Sigmoid colon (tissue), 7 donors: ENCODE data around the gene ASB7. TPM values are rescaled to one million over a fixed set of nuclear protein-coding genes. Genes with fewer than 3 reads are reported as not detected.
A peak's percentile ranks its signal among the peaks of the same experiment; 100 is the strongest.
"Not testable (repeated sequence)": the region's sequence is repeated elsewhere in the genome, so short reads cannot be mapped to it uniquely, and the experiment has no call there.

Source experiments
- DNase-seq: peaks from one replicate; pipeline ENCODE4 v3.0.0-alpha.2; 2019
- H3K27ac ChIP-seq, 4 donors: fragments of 200-600 bp; sonication (generic); one replicate each; pipeline ENCODE4 v1.5.1; 2016 to 2019; ENCODE audit warnings: mild to moderate bottlenecking in 1 of 4
- H3K27me3 ChIP-seq, 3 donors: fragments of 200-600 bp; sonication (generic); one replicate each; pipeline ENCODE4 v1.5.1; 2019; ENCODE audit warnings: mild to moderate bottlenecking in 1 of 3
- H3K36me3 ChIP-seq, 4 donors: fragments of 200-600 bp; sonication (generic); one replicate each; pipeline ENCODE4 v1.5.1; 2016 to 2019
- H3K4me1 ChIP-seq, 4 donors: fragments of 200-600 bp; sonication (generic); one replicate each; pipeline ENCODE4 v1.5.1; 2017 to 2019
- H3K4me3 ChIP-seq, 4 donors: fragments of 200-600 bp; sonication (generic); one replicate each; pipeline ENCODE4 v1.5.1; 2017 to 2019; ENCODE audit warnings: mild to moderate bottlenecking in 2 of 4, moderate library complexity in 1 of 4
- H3K9me3 ChIP-seq, 4 donors: fragments of 200-600 bp in 3 of 4; sonication (generic) in 3 of 4; one replicate each; pipeline versions ENCODE4 v1.5.1 to v1.6.1; 2013 to 2019
- EP300 ChIP-seq, 4 donors: sonication (generic); formaldehyde crosslinking; IDR thresholded peaks; one replicate each; pipeline ENCODE4 v1.6.1; 2017; ENCODE audit warnings: antibody characterized with exemption in 4 of 4
- POLR2A ChIP-seq, 2 donors: fragments of 450-650 bp; IDR thresholded peaks; one replicate each; pipeline ENCODE4 v1.6.1; 2016; ENCODE audit warnings: antibody characterized with exemption in 2 of 2, mild to moderate bottlenecking in 2 of 2, moderate library complexity in 2 of 2
- POLR2AphosphoS5 ChIP-seq, 4 donors: sonication (generic); formaldehyde crosslinking; IDR thresholded peaks; one replicate each; pipeline ENCODE4 v1.6.1; 2017; ENCODE audit warnings: antibody characterized with exemption in 4 of 4
- WGBS, 2 donors: extraction: QIAGEN DNeasy Blood & Tissue Kit; methylation state at CpG; one replicate each; pipeline ENCODE4 v1.1.7; 2013; 5-methylcytosine and 5-hydroxymethylcytosine counted together
- intact Hi-C: fragments of 100-400 bp; cut with DNase I; formaldehyde crosslinking; loops from one replicate; pipeline ENCODE4 v1.15.1; 2023
- polyA plus RNA-seq, 3 donors: library from polyadenylated mRNA; stranded (reverse); fragments of 200-250 nt; gene quantifications; one replicate each; pipeline ENCODE4 v1.2.3, GENCODE V29; 2013
- total RNA-seq, 4 donors: library from RNA; depleted of rRNA; stranded (reverse); fragments of >200 nt; gene quantifications; one replicate each; pipeline ENCODE4 v1.1.0, GENCODE V29; 2016
- TF ChIP-seq, protein P1 (sequence below), 4 experiments: fragments of 450-650 bp in 3 of 4; fragments of 200-600 bp in 1 of 4; IDR thresholded peaks; one replicate each; pipeline ENCODE4 v1.5.1; 2016 to 2019; ENCODE audit warnings: antibody characterized with exemption in 4 of 4, mild to moderate bottlenecking in 3 of 4, moderate library complexity in 2 of 4
- donor health status: healthy with polysubstance abuse.
- donor health status: Bipolar disorder and iron deficiency.
- donor health status: healthy.

ASB7 gene
- total and polyA plus RNA-seq, 7 donors: 7.2 to 15.7 (median 10.7) TPM

DNA sequence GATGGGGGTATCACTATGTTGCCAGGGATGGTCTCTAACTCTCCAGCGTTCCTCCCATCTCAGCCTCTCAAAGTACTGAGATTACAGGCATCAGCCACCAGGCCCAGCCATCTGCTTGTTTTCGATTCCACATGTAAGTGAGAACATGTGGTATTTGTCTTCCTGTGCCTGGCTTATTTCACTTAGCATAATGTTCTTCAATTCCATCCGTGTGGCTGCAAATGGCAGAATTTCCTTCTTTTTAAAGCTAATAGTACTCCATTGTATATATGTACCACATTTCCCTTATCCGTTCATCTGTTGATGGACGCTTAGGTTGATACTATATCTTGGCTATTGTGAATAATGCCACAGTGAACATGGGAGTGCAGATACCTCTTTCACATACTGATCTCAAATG lies 70.6 kb downstream of the ASB7 start:
- intact Hi-C loops: loop anchor here (5.0 kb wide), 1 partner anchor 199 kb away; no protein-coding TSS in a partner anchor
- Histone ChIP-seq H3K9me3 (no peaks in the 10 kb centered on the region), H3K27ac (no peak overlapping the region), H3K36me3 (no peaks in the 10 kb centered on the region), H3K4me1 (peaks cover 0 to 9% (median 6%) of the 10 kb centered on the region in 4 donors), H3K4me3 (no peak overlapping the region), H3K27me3 (no peaks in the 10 kb centered on the region)
- no peak for DNase-seq
- 83 to 86% methylated on average over 5 of the region's 5 CpGs for WGBS, 2 donors
- TF ChIP-seq, protein P1, sequence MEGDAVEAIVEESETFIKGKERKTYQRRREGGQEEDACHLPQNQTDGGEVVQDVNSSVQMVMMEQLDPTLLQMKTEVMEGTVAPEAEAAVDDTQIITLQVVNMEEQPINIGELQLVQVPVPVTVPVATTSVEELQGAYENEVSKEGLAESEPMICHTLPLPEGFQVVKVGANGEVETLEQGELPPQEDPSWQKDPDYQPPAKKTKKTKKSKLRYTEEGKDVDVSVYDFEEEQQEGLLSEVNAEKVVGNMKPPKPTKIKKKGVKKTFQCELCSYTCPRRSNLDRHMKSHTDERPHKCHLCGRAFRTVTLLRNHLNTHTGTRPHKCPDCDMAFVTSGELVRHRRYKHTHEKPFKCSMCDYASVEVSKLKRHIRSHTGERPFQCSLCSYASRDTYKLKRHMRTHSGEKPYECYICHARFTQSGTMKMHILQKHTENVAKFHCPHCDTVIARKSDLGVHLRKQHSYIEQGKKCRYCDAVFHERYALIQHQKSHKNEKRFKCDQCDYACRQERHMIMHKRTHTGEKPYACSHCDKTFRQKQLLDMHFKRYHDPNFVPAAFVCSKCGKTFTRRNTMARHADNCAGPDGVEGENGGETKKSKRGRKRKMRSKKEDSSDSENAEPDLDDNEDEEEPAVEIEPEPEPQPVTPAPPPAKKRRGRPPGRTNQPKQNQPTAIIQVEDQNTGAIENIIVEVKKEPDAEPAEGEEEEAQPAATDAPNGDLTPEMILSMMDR (IDR thresholded peaks at IDR 0.05): no peak
- peak in 2 of 4 donors; percentile 24 to 63 for TF ChIP-seq POLR2AphosphoS5 (IDR thresholded peaks at IDR 0.05)

DNA sequence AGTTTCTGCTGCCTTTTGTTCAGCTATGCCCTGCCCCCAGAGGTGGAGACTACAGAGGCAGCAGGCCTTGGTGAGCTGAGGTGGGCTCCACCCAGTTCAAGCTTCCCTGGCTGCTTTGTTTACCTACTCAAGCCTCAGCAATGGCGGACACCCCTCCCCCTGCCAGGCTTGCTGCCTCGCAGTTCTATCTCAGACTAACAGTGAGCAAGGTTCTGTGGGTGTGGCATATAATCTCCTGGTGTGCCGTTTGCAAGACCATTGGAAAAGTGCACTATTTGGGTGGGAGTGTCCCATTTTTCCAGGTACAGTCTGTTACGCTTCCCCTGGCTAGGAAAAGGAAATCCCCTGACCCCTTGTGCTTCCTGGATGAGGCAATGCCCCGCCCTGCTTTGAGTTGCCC lies 76.8 kb downstream of the ASB7 start:
- H3K27ac ChIP-seq, H3K4me1 ChIP-seq, H3K27me3 ChIP-seq, H3K4me3 ChIP-seq, H3K36me3 ChIP-seq, DNase-seq, H3K9me3 ChIP-seq, intact Hi-C loops: not testable (repeated sequence)
- 74 to 94% methylated on average over 5 of the region's 5 CpGs for WGBS, 2 donors

DNA sequence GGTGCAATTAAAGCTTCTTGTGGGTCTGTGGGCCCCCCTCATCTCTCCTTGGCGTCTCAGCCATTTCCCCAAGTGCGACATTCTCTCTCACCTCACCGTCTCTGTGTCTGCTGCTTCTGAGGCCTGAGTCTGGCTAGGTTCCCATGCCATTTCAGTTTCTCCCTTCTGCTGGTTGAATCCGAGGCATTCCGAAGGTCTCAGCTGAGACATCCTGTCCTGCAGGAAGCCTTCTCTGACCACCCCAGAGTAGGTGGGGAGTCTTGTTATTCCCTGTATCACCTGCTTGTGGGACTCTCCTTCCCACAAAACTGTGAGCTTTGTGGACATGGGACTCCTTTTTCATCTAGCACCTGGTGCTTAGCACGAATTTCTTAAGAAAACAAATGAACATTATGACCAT lies 78.3 kb downstream of the ASB7 start:
- no peak overlapping the region for H3K4me3 ChIP-seq
- peaks cover 0 to 5% (median 2%) of the 10 kb centered on the region in 4 donors for H3K4me1 ChIP-seq
- no peaks in the 10 kb centered on the region for H3K36me3 ChIP-seq
- H3K9me3 ChIP-seq: no peaks in the 10 kb centered on the region
- peak overlapping the region in 1 of 4 donors; percentile 10 for H3K27ac ChIP-seq
- no peak for DNase-seq
- WGBS, 2 donors: 81% methylated on average over 6 of the region's 6 CpGs
- intact Hi-C loops: no loop called here
- H3K27me3 ChIP-seq: no peaks in the 10 kb centered on the region
- TF ChIP-seq POLR2A (IDR thresholded peaks at IDR 0.05) (no peak), EP300 (IDR thresholded peaks at IDR 0.05) (no peak), POLR2AphosphoS5 (IDR thresholded peaks at IDR 0.05) (no peak)
- TF ChIP-seq, protein P1 (IDR thresholded peaks at IDR 0.05): no peak

DNA sequence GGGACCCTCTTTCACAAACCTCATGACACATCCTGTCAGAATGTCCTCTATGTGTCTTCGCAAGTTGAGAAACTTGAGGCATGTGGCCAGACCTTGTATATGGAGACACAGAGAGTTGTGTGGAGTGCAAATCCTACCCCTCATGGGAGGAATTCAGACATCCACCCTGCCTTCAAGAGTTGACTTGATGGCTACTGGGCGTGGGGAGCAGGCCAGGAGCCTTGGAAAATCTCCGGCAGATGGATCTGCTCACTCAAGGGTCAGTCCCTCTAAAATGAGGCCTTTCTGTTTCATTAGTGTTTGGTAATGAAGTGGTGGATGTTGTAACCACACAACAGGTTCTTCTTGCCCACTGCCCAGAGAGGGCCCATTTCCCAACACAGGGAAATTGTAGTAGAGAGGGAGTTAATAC lies 79.0 kb downstream of the ASB7 start:
- peak; percentile 75 for DNase-seq
- Histone ChIP-seq H3K36me3 (no peaks in the 10 kb centered on the region), H3K27ac (peak overlapping the region in 1 of 4 donors; percentile 40), H3K27me3 (no peaks in the 10 kb centered on the region), H3K9me3 (no peaks in the 10 kb centered on the region), H3K4me1 (peaks cover 0 to 11% (median 2%) of the 10 kb centered on the region in 4 donors), H3K4me3 (no peak overlapping the region)
- 79 to 85% methylated on average over 3 of the region's 3 CpGs for WGBS, 2 donors
- intact Hi-C loops: no loop called here
- TF ChIP-seq POLR2AphosphoS5 (IDR thresholded peaks at IDR 0.05): no peak
- TF ChIP-seq, protein P1 (IDR thresholded peaks at IDR 0.05): no peak
- TF ChIP-seq EP300 (IDR thresholded peaks at IDR 0.05): no peak
- no peak for TF ChIP-seq POLR2A (IDR thresholded peaks at IDR 0.05)

DNA sequence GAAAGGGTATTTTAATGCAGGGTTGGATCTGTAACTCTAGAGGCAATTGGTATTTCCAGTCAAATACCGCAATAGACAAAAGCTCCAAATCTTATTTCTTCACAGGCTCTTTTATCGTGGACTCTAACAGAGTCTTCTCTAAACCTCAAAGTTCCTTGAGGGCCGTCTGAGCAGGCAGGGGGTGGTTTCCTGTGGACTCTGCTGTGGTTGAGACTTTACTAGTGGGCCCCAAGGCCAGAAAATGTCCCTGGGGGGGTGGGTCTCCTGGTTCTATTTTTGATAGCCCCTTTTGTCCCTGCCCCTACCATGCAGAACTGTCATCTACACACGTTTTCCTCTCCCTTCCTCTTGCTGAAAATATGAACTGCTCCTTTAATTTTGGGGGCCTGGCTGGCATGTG lies 80.1 kb downstream of the ASB7 start:
- H3K4me3 ChIP-seq: no peak overlapping the region
- TF ChIP-seq, protein P1 (IDR thresholded peaks at IDR 0.05): no peak
- TF ChIP-seq POLR2AphosphoS5 (IDR thresholded peaks at IDR 0.05) (no peak), POLR2A (IDR thresholded peaks at IDR 0.05) (no peak), EP300 (IDR thresholded peaks at IDR 0.05) (no peak)
- DNase-seq: no peak
- H3K36me3 ChIP-seq: no peaks in the 10 kb centered on the region
- no peaks in the 10 kb centered on the region for H3K27me3 ChIP-seq
- 40 to 56% methylated on average over 4 of the region's 4 CpGs for WGBS, 2 donors
- intact Hi-C loops: no loop called here
- peaks cover 0 to 20% (median 6%) of the 10 kb centered on the region in 4 donors for H3K4me1 ChIP-seq
- no peaks in the 10 kb centered on the region for H3K9me3 ChIP-seq
- H3K27ac ChIP-seq: no peak overlapping the region
